Right ventricle myocardium inferior (tissue), 1 donor: Measurements from ENCODE around the gene OR10A6. TPM values are rescaled to one million over a fixed set of nuclear protein-coding genes. Genes with fewer than 3 reads are reported as not detected.

Experiments
- ATAC-seq: fragments of 200-7000 bp; cut with Tn5 transposase; one replicate; pipeline ENCODE4 v1.9.1; 2020; ENCODE audit warnings: mild to moderate bottlenecking, moderate library complexity
- DNase-seq: peaks from one replicate; pipeline ENCODE4 v3.0.0; 2021; ENCODE audit errors: missing footprints
- intact Hi-C: fragments of 100-400 bp; cut with DNase I; formaldehyde crosslinking; loops from one replicate; pipeline ENCODE4 v1.11.0; 2022
- long read RNA-seq: library from polyadenylated mRNA; unstranded; transcript quantifications from one replicate; pipeline ENCODE4 v2.0.0, GENCODE V29; 2021
- total RNA-seq: library from RNA; stranded (reverse); fragmentation: NEBNext Ultra II Directional; extraction: Animal tissue kit (Norgen Biotek cat#: 25700); gene quantifications from one replicate; pipeline ENCODE4 v1.2.1, GENCODE V29; 2021
- donor health status: DM: no; HTN: yes; CAD: no; lungs with severe emphysema.

The OR10A6 gene
- not detected for total RNA-seq
- long read RNA-seq, result 0 reads

- intact Hi-C loops, result no loop called here
- DNase-seq (no peak), ATAC-seq (no peak)
Observed at GRCh38 chr11:7931168-7931567, at the start of gene OR10A6. OR10A6 (minus strand) TSS chr11:7931268; CDS start chr11:7928662, 2,606 bp downstream.

GRCh38 chr11:7977232-7977917, 46.3 kb upstream of the OR10A6 start:
- intact Hi-C loops, result no loop called here
- no peak for DNase-seq

GRCh38 chr11:7974668-7975067, 43.6 kb upstream of the OR10A6 start:
- DNase-seq, result no peak
- ATAC-seq, result no peak
- intact Hi-C loops, result no loop called here

More at GRCh38 chr11:7977232-7977917, 46.3 kb upstream of the OR10A6 start:
- ATAC-seq, result no peak

GRCh38 chr11:7973011-7973410, 41.9 kb upstream of the OR10A6 start:
- intact Hi-C loops, result no loop called here
- ATAC-seq (no peak), DNase-seq (no peak)

DNA sequence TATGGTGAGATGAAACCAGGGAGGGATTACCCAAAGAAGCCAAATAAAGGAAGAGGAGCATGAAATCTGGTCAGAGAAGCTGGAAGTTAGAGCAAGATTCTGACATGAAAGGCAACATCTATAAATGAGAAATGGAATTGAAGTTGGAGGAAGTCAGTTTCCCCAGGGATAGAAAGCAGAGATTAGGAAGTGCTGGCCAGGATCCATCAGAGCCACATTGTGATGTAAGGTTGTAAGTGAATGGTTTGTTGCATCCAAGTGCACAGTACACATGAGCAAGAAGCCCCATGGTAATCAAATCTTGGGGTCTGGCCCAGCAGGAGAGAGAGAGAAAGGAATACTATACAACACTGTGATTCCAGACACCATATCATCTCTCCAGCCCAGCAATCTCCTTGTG, 40.8 kb upstream of the OR10A6 start:
- DNase-seq (no peak), ATAC-seq (no peak)
- intact Hi-C loops, result no loop called here

- ATAC-seq (no peak), DNase-seq (no peak)
- intact Hi-C loops, result no loop called here
Observed at GRCh38 chr11:7969756-7970646, 38.9 kb upstream of the OR10A6 start.

DNA sequence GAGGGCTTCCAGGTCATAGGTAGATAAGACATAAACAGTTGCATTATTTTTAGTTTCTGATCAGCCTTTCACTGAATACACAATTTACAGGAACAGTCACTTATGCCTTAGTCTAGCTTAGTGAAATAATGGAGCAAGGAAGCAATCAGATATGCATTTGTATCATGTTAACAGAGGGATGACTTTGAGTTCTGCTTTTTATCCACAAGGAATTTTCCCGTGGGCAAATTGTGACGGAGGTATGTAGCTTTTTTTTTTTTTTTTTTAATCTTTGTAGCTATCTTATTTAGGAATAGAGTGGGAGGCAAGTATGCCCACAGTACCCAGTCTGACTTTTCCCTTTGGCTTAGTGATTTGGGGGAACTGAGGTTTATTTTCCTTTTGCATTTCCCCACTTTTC, 37.6 kb upstream of the OR10A6 start:
- intact Hi-C loops, result no loop called here
- ATAC-seq (no peak), DNase-seq (no peak)

DNA sequence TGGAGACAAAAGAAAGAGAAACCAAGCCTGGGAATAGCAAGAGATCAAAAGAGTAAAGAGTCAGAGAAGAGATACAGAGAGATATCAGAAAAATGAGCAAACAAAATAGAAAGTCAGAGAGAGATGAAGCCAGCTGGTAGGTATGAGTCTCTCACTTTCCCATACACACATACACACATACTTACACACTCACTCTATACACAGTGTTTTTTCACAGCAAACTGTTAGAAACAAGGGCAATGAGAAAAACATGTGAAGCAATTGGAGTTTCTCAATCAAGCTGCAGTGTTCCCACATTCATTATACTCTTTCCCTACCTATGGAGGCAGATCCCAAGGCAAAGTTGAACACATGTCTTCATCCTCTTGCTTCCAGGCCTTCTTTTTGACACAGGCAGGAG, 36.8 kb upstream of the OR10A6 start:
- intact Hi-C loops, result no loop called here
- DNase-seq, result no peak
- ATAC-seq, result no peak

- DNase-seq, result no peak
- no peak for ATAC-seq
- intact Hi-C loops, result no loop called here
Observed at GRCh38 chr11:7967097-7967496, 36.0 kb upstream of the OR10A6 start.

- ATAC-seq (no peak), DNase-seq (no peak)
- intact Hi-C loops, result no loop called here
Observed at GRCh38 chr11:7965386-7965785, 34.3 kb upstream of the OR10A6 start, which contains the start of gene NLRP10. NLRP10 (minus strand) TSS chr11:7965447; CDS start chr11:7963495, 1,952 bp downstream.

DNA sequence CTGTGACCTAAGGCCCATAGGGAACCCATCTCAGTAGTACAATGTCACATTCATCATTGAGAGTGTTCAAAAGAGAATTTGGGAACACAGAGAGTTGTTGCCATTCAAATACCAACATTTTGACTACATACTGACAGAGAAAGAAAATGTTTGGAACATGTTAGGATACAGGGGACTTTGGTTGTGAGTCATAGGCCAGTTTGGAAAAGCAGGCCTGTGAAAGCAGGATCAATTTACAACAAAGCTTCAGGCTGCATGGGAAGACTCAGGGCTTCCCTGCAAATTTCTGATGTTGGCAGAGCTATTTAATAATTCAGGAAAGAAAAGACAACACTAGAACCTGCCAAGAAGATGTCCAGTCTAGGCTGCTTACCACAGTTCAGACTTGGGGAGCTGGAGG, 33.8 kb upstream of the OR10A6 start:
- ATAC-seq, result no peak
- no peak for DNase-seq
- intact Hi-C loops, result no loop called here

DNA sequence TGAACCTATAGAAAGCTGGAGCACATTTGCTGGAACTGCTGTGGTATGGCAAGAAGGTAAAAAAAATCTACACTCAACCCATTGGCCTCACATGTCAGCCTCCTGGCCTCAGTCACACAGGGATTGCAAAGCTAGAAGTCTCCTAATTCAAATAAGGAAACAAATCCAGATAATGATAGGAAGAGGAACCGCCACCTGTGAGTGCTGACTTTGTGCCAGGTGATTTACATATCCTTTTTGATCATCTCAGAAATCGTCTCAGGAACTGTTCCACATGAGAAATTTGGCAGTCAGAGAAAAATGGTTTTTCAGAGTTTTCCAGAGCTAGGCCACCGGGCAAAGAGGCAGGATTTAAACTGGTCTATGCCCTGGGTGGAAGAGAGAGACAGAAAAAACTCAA, 33.2 kb upstream of the OR10A6 start:
- intact Hi-C loops, result no loop called here
- DNase-seq, result no peak
- no peak for ATAC-seq

DNA sequence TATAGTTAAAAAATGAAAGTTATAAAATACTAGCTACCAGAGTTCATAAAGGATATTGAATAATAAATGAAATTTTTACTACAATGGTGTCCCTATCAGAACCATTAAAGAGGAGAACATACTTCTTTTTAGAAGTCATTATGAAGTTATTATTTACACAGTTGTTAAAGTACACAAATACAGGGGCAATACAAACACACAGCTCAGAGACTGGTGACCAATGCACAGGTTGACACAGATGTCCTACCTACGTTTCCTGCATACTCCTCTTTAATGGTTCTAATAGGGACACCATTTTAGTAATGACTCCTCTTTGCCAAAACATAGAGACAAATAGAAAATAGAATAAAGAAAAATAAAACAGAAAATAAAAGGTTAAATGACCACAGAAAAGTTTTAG, 24.1 kb upstream of the OR10A6 start:
- DNase-seq (no peak), ATAC-seq (no peak)
- intact Hi-C loops, result no loop called here

DNA sequence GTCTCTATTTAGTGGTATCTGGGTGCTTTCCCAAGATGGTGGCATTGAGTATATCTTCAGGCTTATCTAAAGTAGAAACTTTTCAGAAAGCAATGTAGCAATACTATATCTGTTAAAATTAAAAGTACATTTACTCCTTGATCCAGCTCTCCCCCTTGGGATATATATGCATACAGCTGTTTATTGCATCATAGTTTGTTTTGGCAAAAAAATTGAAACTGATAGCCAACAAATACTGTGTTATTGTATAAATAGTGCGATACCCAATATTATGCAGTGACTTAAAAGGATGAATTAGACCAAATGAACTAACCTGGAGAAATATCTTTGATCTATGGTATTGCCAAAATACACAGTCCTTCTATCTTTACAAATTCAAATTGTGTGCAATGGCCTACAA, 18.9 kb upstream of the OR10A6 start:
- ATAC-seq (no peak), DNase-seq (no peak)
- intact Hi-C loops, result no loop called here

DNA sequence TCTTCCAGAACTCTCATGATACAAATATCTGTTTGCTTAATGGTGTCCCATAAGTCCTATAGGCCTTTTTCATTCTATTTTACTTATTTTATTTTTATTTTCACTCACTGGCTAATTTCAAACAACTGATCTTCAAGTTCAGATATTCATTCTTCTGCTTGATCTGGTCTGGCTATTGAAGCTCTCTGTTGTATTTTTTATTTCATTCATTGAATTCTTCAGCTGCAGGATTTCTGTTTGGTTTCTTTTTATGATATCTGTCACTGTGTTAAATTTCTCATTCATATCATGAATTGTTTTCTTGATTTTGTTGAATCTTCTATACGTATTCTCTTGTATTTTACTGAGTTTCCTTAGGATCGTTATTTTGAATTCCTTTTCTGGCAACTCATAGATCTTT, 13.1 kb upstream of the OR10A6 start:
- ATAC-seq (no peak), DNase-seq (no peak)
- intact Hi-C loops, result no loop called here

DNA sequence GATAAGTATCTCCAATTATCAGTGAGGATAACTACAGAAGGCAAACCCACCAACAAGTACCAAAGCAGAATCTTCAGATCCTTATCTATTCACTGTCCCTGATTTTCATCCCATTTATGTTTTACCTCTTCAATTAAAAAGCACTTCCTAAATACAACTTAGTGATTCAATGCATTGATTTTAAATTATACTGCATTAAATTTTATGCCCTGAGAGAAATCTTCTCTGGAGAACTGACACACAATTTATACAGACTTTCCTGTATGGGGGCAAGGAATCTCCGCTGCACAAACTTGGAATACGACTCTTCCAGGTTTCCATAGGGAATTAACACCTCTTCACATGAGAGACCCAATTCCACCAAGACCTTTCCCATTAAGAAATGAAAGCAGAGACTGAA, 10.5 kb upstream of the OR10A6 start, which contains the start of gene OR10A3:
Gene OR10A3 (minus strand): TSS at position 101 of the 400 bp plus-strand sequence. CDS start 2,188 bp downstream, outside the sequence.
- DNase-seq, result no peak
- ATAC-seq, result no peak
- intact Hi-C loops, result no loop called here

DNA sequence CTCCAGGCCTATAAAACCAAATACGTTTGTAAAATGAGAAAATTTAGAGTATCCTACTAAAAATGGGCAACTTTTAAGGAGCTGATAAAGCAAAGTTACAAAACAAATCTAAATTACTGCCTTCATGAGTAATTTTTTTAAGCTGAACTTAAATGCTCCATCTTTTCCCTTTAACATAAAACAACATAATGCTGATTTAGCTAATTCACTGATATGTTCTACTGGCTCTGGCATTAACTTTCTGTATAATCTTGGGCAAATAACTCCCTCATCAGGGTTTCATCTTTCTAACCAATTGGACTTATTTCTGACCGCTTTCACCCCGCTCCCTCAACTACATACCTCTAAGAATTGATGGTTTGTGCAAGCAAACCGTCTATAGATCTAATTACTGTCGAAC, 10.1 kb upstream of the OR10A6 start:
- ATAC-seq (no peak), DNase-seq (no peak)
- intact Hi-C loops, result no loop called here

- no peak for ATAC-seq
- DNase-seq, result no peak
- intact Hi-C loops, result no loop called here
Observed at GRCh38 chr11:7936615-7937014, 5.5 kb upstream of the OR10A6 start.

GRCh38 chr11:7927635-7928034, 3.4 kb downstream of the OR10A6 start:
- intact Hi-C loops, result no loop called here
- DNase-seq, result no peak
- no peak for ATAC-seq

GRCh38 chr11:7924536-7924935, 6.5 kb downstream of the OR10A6 start:
- ATAC-seq, result no peak
- DNase-seq, result no peak
- intact Hi-C loops, result no loop called here
